GM15510 (cell line): ENCODE measurements around the gene U2AF1L4.

Experiments
- POLR2A ChIP-seq: IDR thresholded peaks from 3 replicates; pipeline ENCODE4 v1.6.1; 2011; ENCODE audit warnings: borderline replicate concordance; ENCODE audit not compliant: insufficient read length; ENCODE audit errors: extremely low read depth

Gene U2AF1L4

DNA sequence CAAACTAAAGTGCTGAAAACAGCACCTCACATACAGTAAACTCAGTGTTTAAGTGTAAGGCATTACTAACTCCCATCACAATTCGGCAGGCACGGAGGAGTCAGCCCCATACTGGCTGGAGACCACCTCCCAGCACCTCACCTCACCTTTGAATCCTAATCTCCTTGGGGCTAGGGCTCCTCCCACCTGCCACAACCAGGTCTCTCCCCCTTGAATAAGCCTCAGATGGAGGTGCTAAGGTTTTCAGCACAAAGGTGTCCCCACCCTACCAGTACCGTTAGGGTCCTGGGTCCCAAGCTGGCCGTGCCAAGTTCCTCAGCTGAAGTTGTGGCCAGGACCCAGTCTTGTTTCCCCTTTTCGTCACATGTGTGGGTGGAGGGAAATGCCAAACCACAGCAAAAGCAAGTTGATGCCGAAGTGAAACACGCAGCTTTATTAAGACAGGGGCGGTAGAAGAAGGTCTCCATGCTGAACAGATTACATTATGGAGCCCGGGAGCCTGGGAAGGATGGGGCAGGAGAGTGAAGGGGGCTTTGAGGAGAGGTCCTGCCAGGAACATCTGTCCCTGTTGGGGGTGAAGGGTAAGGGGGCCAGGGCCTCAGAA lies 3.0 kb downstream of the U2AF1L4 start, which contains the start of gene IGFLR1:
Gene IGFLR1 (minus strand): TSS at position 332 of the 604 bp plus-strand sequence. CDS start 1,272 bp downstream, outside the sequence.
- TF ChIP-seq POLR2A, result peak; percentile 51

DNA sequence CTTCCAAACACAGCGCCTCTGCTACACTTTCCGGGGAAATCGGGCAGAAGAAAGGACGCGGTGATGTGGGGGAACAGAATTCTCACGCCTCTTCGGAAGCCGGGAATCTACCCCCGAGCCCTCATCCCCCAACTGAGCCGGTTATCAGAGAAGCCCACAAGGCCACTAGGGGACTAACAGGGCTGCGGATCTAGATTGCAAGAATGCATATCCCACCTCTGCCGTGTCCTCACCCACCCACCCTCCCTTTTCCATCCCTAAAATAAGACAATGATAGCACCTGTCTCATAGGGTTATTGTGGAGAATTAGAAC lies 4.1 kb downstream of the U2AF1L4 start:
- no peak for TF ChIP-seq POLR2A

DNA sequence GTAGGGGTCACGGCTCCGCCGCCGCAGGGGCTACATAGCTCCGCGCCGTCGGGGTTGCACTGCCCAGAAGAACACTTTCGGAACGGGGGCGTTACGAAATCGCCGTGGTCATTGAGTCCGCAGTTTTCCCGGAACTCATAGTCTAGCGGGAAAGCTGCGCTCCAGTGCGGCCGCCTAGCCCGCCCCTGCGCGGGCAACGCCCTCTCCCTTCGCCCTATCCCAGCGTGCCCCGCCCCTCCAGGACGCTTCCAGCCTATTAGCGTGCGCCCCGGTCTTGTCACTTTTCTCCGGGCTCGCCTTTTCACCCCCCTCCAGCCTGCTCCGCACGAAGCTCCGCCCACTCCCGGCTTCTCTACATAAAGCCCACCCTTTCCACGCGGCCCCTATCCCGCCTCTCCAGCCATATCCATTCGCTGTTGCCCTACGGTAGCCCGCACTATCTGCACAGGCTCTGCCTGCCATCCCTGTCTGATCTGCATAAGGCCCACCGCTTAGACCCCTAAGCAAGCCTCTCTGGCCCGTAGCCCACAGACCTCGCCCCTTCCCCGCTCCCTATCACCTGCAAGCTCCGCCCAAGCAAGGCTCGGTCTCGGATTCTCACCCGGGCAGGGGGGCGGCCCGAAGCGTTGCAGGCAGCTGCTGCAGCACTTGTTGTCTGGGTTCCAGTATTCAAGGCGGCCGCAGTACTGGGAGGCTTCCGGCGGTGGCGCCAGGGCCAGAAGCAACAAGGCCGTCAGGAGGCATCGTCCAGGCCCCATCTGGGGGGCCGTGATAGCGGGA lies 4.6 kb downstream of the U2AF1L4 start:
- peak; percentile 73 for TF ChIP-seq POLR2A

DNA sequence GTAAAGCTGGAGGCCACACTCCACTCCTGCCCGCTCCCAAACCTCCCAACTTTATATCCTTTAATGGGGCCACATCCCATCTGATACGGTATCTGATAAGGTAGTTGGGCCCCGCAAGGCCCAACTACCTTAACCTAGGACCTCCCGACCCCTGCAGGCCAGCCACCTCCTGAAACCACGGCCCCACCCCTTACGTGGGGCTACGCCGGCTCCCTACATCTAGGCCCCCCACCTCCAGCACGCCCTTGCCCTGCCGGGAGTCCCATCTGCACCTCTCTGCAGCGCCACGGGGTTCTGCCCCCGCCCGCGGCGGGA lies 5.2 kb downstream of the U2AF1L4 start:
- TF ChIP-seq POLR2A, result no peak

DNA sequence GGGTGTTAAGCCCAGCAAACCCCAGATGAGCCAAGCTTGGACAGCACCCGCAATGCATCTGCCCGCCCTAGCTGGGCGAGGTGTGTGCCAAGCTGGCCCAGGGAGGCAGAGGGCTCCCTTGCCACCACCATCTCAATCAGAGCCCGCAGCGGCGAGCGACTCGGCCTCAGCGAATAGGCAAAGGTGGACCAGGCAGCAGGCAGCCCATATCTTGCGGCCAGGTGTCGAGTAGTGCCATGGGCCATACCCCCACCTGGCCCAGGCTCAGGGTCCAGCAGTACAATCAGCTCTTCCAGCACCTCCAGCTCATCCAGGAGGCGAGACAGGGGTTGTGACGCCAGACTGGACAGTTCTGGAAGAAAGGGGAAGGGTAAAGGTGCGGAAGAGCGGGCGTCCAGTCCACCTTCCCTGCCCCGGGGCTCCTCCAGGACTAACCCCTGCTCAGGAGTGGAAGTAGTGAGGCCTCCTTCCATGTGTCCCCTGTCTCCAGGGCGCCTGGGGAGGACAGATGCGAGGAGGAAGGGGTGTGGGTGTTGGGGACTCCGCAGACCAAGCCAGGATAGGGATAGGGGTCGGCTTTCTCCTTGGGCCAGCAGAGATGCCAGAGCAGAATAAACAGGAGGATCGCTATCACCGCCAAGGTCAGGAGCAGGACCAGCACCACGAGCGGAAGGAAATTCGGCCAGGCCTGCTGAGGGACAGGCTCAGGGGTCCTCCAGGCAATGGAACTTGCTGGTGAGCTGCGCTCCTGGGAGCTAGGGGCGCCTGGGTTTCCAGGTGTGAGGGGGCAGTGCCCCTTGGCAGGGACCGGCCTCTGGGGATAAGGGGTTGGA lies 5.7 kb downstream of the U2AF1L4 start:
- no peak for TF ChIP-seq POLR2A

DNA sequence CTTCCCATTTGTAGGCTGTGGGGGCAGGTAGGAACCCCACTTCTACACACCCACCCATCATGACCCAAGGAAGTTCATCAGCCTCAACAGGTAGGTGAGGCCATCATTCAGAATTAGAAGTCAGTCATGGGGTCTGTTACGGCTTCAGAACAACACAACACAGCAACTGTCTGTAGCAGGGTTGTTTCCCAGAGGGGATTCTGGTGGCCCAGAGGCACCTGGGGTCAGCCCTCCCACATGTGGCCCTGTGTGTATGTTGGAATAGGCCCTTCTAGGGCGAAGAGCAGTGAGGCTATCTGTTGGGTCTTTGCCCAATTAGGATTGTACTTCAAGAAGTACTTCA lies 6.4 kb downstream of the U2AF1L4 start:
- no peak for TF ChIP-seq POLR2A

DNA sequence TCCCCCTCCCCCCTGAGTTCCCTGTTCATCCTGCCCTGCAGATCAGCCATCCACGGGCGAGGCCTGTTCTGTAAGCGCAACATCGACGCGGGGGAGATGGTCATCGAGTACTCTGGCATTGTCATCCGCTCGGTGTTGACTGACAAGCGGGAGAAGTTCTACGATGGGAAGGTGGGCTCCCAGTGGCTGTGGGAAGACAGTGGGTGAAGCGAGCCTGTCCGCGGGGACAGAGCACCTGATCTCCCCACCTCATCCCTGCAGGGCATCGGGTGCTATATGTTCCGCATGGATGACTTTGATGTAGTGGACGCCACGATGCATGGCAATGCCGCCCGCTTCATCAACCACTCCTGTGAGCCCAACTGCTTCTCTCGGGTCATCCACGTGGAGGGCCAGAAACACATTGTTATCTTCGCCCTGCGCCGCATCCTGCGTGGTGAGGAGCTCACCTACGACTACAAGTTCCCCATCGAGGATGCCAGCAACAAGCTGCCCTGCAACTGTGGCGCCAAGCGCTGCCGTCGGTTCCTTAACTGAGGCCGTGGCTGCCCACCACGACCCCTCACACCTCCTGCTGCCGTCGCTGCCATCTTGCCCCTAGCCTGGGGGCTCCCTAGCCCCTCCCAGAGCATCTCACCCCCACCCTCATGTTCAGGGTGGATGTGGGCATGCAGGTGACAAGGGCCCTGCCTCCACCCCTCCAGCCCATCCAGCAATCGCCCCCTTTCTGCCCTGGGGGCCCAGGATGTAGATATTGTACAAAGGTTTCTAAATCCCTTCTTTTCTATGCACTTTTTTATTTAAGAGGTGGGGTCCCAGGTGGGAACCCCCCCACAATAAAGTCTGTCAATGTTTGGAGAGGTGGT lies 7.0 kb downstream of the U2AF1L4 start:
- no peak for TF ChIP-seq POLR2A

DNA sequence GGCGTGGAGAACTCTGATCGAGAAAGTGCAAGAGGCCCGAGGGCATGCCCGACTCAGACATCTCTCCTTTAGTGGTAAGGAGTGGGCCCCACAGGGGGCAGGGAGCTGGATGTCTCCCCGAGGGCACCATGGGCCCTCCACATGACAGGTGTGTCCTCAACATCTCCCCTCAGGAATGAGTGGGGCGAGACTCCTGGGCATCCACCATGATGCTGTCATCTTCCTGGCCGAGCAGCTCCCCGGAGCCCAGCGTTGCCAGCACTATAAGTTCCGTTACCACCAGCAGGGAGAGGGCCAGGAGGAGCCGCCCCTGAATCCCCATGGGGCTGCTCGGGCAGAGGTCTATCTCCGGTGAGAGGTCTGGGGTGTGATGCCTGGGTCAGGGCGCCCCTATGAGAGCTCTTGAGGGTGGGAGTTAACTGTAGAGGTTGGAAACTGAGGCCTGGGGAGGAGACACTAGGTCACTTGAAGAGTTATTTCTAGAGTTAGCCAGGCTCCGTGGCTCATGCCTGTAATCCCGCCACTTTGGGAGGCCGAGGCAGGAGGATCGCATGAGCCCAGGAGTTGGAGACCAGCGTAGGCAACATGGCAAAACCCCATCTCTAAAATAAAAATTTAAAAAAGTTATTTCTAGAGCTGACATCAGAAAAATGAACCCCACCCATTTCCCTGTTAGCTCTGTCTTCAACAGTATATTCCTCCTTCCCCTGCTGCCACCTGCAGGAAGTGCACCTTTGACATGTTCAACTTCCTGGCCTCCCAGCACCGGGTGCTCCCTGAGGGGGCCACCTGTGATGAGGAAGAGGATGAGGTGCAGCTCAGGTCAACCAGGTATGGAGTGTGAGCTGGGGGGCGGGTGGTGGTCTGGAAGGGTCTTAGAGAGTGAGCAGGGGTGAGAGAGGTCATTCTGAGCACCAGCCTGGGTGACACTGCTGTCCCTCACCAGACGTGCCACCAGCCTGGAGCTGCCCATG lies 8.0 kb downstream of the U2AF1L4 start:
- TF ChIP-seq POLR2A, result no peak

DNA sequence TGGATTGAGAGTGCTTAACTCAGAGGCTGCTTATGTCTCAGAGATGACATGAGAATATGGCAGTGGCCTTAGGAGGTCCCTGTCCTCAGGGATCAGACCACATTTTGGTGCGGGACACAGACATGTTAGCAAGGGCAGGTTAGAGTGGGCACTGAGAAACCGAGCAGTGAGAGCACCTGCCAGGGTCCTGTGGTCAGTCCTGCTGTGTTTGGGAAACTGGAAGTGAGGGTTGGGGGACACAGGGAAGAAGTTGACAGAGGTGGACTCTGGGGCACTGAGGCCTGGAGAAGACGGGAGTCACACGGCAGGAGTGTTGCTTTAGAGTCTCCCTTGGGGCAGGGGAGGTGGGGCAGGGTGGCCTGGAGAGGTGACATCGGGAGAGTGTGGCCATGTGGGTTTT lies 10.3 kb downstream of the U2AF1L4 start:
- no peak for TF ChIP-seq POLR2A

DNA sequence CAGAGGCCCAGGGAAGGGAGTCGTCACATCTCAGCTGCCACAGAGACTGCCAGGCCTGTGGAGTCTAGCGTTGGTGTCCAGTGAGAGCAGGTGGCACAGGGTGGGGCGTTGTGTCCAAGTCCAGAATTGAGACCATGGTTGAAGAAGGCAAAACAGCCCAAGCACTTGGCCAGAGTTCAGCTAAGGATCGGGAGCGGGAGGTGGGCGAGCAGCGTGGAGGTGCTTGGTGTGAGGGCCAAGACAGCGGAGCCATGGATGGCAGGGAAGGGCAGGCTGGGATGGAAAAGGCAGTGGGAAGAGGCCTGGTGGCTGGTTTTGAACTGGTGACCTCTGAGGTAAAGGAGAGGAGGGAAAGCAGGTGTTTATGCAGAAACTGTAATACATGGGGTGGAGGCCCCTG lies 10.9 kb downstream of the U2AF1L4 start:
- TF ChIP-seq POLR2A, result no peak

DNA sequence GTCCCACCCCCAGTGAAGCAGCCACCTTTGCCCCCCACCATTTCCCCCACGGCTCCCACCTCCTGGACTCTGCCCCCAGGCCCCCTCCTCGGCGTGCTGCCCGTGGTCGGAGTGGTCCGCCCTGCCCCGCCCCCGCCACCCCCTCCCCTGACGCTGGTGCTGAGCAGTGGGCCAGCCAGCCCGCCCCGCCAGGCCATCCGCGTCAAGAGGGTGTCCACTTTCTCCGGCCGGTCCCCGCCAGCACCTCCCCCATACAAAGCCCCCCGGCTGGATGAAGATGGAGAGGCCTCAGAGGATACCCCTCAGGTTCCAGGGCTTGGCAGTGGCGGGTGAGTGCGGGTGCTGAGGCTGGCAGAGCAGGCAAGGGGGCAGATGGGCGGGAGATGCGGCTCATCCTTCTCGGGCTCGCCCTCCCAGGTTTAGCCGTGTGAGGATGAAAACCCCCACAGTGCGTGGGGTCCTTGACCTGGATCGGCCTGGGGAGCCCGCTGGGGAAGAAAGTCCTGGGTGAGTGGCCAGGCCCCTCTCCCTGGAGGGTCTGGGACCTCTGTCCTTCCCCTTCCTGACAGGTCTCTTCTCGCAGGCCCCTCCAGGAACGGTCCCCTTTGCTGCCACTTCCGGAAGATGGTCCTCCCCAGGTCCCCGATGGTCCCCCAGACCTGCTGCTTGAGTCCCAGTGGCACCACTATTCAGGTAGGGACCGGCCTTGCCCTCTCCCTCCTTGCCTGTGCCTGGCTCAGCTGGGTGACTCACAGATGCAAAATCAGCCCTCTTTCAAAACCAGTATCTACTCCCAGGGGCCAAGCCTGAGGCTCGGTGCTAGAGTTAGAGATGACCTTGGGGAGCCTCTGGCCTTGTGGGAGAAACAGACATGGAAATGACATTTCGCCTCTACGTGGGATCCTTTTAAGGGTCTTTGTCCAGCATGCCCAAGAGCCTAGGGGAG lies 11.8 kb downstream of the U2AF1L4 start:
- TF ChIP-seq POLR2A, result no peak

DNA sequence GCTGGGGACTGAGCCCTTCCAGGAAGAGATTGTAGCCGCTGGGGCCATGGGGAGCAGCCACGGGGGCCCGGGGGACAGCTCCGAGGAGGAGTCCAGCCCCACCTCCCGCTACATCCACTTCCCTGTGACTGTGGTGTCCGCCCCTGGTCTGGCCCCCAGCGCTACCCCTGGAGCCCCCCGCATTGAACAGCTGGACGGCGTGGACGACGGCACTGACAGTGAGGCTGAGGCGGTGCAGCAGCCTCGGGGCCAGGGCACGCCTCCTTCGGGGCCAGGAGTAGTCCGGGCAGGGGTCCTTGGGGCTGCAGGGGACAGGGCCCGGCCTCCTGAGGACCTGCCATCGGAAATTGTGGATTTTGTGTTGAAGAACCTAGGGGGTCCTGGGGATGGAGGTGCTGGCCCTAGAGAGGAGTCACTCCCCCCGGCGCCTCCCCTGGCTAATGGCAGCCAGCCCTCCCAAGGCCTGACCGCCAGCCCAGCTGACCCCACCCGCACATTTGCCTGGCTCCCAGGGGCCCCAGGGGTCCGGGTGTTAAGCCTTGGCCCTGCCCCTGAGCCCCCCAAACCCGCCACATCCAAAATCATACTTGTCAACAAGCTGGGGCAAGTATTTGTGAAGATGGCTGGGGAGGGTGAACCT lies 12.6 kb downstream of the U2AF1L4 start:
- TF ChIP-seq POLR2A, result no peak
